LNCAP (cell line): ENCODE data around the gene FIP1L1.

ENCODE experiments used
- TF ChIP-seq, protein P1 (sequence below): fragments of 450-650 bp; IDR thresholded peaks from 2 replicates; pipeline ENCODE4 v1.5.1; 2017; ENCODE audit warnings: mild to moderate bottlenecking

FIP1L1 gene

DNA sequence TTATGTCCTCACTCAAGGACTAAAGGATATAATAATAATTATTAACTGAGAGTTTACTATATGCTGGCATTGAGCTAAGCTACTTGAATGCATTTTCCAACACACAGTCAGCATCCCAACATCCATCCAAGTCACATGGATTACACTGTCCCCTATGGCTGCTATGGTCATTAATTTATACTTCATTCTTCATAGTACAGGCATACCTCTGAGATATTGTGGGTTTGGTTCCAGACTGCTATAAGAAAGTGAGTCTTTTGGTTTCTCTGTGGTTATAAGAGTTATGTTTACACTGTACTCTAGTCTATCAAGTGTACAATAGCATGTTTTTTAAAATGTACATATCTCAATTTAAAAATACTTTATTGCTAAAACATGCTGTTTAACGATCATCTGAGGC, 124.7 kb downstream of the FIP1L1 start:
- TF ChIP-seq, protein P1, sequence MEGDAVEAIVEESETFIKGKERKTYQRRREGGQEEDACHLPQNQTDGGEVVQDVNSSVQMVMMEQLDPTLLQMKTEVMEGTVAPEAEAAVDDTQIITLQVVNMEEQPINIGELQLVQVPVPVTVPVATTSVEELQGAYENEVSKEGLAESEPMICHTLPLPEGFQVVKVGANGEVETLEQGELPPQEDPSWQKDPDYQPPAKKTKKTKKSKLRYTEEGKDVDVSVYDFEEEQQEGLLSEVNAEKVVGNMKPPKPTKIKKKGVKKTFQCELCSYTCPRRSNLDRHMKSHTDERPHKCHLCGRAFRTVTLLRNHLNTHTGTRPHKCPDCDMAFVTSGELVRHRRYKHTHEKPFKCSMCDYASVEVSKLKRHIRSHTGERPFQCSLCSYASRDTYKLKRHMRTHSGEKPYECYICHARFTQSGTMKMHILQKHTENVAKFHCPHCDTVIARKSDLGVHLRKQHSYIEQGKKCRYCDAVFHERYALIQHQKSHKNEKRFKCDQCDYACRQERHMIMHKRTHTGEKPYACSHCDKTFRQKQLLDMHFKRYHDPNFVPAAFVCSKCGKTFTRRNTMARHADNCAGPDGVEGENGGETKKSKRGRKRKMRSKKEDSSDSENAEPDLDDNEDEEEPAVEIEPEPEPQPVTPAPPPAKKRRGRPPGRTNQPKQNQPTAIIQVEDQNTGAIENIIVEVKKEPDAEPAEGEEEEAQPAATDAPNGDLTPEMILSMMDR, result no peak

DNA sequence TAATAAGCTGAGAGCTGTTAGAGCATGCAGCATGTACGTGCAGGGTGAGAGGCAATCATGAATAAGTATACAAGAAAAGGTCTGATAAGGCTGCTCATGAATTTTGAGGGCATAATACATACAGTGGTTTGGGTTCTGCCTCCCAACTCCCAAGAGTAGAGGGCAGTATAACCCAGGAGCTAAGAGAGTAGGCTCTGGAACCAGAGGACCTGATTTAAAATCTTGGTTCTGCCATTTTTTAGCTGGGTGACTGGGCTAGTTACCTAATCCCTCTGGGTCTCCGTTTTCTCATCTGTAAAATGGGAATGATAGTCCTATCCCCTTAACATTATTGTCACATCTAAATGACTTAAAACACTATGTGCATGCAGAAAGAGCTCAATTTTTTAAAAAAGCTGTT, 128.5 kb downstream of the FIP1L1 start:
- TF ChIP-seq, protein P1, result no peak

DNA sequence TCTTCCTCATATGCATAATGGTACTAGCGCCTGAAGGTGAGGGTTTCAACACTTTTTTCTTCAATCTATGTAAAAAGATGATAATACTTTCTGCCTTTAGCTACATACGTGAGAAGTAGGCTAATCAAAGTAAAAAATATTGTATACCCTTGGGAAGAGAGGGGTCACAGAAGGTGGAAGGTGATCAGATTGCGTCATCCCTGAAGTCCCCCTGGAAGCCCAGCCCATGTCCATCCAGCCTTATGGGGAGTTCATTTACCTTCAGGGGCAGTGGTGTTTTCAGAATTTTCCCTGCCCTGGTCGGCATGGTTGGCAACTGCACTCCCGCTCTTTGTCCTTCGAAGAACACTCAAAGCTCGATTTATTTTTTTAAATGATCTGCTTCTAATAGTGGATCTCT, 129.6 kb downstream of the FIP1L1 start:
- TF ChIP-seq, protein P1, result no peak

DNA sequence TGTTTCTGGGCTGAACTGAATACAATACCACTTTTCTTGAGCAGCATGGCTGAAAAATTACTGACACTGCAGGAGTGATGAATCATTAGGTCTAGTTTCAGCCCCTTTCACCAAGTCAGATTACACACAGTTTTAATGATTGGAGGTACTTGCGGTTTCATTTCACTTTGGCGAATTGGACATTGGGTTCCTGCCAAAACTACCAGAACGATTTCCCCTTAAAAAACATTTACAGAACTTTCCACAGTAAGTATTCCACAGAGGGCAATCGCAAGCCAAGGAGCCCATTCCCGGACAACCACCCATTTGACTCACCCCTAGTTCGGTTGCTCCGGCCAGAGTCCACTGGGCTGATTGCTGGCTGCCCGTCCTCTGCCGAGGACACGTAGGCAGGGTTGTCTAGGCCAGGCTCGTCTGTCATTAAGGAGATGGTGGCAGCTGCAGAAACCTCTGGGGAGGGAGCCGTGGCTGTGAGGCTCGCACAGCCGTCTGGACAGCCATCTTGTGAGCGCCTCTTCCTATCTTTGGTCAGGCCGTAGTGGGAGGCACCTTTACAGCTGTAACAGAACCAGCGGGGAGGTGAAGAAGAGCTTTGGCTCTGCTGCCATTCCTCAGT, 130.3 kb downstream of the FIP1L1 start:
- TF ChIP-seq, protein P1, result no peak

DNA sequence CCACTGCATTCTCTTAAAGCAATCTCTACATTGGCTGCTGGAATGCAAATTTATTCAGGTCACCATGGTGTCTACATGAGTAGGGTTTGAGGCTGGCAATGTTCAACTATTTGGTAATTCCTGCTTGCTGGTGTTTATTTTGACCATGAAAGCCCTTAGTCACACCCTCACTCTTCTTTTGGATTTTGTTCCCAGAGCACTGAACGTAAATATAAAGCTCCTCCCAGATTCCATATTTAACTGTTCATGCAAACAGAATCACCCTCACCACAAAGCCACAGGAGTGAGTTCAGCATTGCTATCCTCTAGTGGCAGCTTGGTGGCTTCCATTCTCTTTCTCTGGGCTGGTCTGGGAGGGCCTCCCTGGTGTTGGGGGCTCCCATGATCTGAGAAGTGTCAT, 131.0 kb downstream of the FIP1L1 start:
- TF ChIP-seq, protein P1, result no peak

DNA sequence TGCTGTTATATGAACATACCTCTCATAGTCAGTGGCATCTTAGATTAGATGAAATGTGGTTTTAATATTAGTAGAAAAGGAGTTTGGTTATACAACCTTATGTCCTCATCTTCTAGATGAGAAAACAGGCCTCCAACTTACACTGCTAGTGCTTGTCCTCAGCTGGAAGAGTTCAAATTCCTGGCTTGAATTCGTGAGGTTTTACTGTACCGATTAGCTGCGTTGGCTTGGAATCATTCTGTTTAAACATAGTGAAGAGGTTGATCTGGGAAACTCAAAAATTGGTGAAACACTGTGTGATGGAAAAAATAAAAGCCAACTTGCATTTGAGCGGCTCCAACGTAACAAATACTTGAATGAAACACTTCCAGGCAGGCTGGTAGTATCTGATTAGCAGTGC, 132.9 kb downstream of the FIP1L1 start:
- TF ChIP-seq, protein P1, result no peak
